IPS-NIHi11 (cell line): Measurements from ENCODE around the gene RYR2.

ENCODE experiments used
- DNase-seq: peaks from one replicate; pipeline ENCODE4 v3.0.0; 2012; ENCODE audit warnings: mixed read lengths, low spot score

RYR2 gene

DNA sequence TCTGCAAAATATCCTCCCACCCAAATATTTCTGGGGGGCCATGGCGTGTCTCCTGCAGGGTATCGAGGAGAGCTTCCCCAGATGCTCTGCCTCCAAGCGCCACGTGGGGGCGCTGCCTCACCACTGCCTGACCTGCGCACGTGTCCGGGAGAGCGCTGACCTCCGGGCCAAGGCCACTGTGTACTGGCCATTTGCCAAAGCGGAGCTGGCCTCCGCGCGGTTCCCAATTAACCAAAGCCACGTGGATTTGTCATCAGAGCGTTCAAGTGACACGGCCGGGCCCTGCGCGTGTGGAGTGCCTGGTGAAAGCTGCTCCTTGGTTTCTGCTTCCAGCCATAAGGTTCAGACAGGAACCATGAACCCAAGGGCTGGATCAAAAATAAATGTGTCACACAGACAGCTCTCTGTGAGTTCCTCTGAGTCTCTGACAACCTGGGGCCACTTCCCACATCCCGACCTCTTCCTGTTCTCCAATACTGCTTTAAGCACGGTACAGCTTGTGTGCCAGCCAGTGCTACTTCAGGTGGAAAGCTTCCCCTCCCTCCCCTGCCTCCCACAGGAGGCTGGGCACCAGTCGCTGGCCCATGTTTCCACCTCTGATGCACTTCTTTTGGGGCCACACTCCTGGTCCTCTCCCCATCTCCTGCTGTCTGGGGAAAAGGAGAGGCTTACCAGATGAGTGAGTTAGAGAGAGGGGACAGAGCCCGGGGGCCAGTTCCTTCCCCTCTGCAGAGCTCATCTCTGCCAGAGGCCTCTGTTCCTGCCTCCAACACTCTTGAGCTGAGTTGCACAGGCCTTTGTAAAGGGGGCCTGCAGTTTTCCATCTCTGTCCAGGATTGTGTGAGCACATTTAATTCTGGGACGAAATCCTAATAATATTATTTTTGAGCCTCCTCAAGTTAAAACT, 822.6 kb downstream of the RYR2 start:
- peak; percentile 80 for DNase-seq

- no peak for DNase-seq
Observed at GRCh38 chr1:237867380-237867888, 825.5 kb downstream of the RYR2 start.

DNA sequence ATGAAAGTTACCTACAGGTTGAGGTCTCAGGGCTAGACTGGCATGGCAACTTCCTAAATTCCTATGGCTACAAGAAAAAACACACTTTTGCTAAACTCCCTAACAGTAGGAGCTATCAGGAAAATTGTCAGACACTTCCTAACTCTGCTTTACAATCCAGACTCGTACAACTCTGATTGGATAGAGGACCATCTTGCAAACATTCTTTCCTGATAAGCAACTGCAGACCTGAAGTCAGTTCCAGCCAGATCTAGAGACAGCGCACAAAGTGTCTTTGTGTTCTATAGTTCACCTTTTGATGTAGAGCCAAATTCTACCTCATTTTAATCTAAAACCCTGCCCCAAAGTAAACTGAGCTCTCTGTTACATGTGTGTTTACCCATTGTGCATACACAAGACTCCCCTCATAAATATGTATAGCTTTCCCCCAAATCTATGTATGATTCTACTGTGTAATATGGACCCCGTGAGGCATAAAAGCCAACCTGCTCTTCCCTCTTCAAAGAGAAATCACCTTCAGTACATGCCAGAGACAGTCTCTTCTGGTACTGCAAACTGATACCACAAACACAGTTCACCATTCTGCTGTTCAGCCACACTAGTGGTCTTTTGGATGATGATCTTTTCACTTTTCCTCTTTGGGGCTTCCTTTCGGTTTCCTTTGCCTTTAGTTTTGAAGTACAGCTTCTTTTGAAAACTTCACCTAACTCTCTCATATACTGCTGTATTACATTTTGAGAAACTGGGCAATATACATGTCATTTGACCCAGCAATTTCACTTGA, 827.0 kb downstream of the RYR2 start:
- no peak for DNase-seq

GRCh38 chr1:237873487-237874211, 831.7 kb downstream of the RYR2 start:
- DNase-seq: peak; percentile 48

DNA sequence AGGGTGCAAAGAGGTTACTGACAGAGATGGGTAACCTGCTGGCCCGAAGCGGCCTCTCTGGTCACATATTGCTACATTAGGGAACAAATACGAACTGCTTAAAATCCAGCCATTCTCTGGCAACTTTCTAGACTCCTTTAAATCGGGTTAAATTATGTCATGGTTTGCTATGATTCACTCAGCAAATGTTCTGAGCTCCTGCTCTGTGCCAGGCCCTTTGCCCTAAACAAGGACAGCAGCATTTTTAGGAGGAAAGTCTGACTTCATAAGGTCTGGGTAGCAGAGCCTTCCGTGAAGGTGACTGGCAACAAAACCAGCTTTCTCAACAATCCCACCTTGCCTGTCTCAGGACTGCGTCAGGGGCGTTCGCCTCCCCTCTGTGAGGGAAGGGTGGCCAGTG, 833.3 kb downstream of the RYR2 start:
- DNase-seq: no peak

DNA sequence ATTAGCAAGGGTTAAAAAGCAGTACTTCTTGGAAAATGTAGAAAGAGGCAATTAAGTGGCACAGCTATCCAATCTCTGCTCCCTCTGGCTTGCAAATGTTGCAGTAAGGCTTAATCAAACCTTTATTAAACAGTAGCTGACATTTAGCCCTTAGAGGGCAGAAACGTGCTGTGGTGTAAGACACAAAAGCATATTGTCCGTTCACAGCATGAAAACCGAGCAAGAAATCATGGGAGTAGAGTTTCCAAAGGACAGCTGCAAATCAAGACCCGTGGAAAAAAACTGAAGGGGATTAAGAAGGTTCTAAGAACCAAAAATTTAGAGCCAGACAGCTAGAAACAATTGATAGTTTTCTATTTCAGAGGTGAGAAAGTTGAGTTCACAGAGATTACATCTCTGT, 835.6 kb downstream of the RYR2 start:
- DNase-seq: no peak

- no peak for DNase-seq
Observed at GRCh38 chr1:237878406-237878805, 836.4 kb downstream of the RYR2 start.

DNA sequence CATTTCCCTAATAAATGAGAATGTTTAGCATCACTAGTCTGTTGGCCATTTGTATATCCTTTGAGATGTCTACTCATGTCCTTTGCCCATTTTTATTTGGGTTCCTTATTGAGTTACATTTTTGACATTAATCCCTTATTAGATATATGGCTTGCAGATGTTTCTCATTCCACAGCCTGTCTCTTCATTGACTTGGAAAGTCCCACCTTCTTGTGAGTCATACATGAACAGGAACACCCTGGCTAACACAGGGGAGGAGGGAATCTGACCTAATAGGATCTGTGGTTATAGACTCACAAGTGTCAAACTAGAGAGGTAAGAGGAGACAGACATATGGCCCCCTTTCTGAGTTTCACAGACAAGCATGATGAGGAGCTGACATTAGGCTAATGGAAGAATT, 837.2 kb downstream of the RYR2 start:
- DNase-seq: no peak
